Limb (tissue), 2 donors: Measurements from ENCODE around the gene CACNB4.

ENCODE experiments used
- DNase-seq, 2 donors: peaks; one replicate each; pipeline ENCODE4 v3.0.0-alpha.2; 2016; ENCODE audit errors: extremely low spot score in 2 of 2

CACNB4 gene

GRCh38 chr2:151791545-151791944, 307.3 kb downstream of the CACNB4 start:
- no peak for DNase-seq

GRCh38 chr2:151790689-151791088, 308.2 kb downstream of the CACNB4 start:
- no peak for DNase-seq

- DNase-seq, result no peak
Observed at GRCh38 chr2:151789055-151789834, 309.6 kb downstream of the CACNB4 start.

GRCh38 chr2:151786483-151786882, 312.4 kb downstream of the CACNB4 start:
- DNase-seq, result peak in 1 of 2 donors; percentile 56

GRCh38 chr2:151786077-151786476, 312.8 kb downstream of the CACNB4 start:
- no peak for DNase-seq

GRCh38 chr2:151783133-151783520, 315.7 kb downstream of the CACNB4 start:
- DNase-seq, result no peak
